K562 (cell line): ENCODE data around the gene MYL10.

ENCODE experiments used
- BMI1 ChIP-seq: fragments of 150-350 bp; IDR thresholded peaks from 2 replicates; pipeline ENCODE4 v1.6.1; 2014; ENCODE audit warnings: low read length
- NFYB ChIP-seq: IDR thresholded peaks from 2 replicates; pipeline ENCODE4 v1.6.1; 2011; ENCODE audit warnings: mild to moderate bottlenecking, moderate library complexity; ENCODE audit not compliant: insufficient read length; ENCODE audit errors: extremely low read depth
- POLR2AphosphoS5 ChIP-seq: IDR thresholded peaks from 2 replicates; pipeline ENCODE4 v1.6.1; 2011; ENCODE audit warnings: mild to moderate bottlenecking, low read depth, low read length, moderate library complexity; ENCODE audit not compliant: control insufficient read depth, insufficient read depth
- ZNF165 ChIP-seq: fragments of 250-450 bp; sonication (Bioruptor Pico); IDR thresholded peaks from 2 replicates; pipeline ENCODE4 v1.4.0; 2020; ENCODE audit warnings: borderline replicate concordance
- TF ChIP-seq, protein P1 (sequence below): sonication (generic); formaldehyde crosslinking; IDR thresholded peaks from 2 replicates; pipeline ENCODE4 v1.8.0; 2022; ENCODE audit warnings: missing genetic modification reagents, mild to moderate bottlenecking, borderline replicate concordance

DNA sequence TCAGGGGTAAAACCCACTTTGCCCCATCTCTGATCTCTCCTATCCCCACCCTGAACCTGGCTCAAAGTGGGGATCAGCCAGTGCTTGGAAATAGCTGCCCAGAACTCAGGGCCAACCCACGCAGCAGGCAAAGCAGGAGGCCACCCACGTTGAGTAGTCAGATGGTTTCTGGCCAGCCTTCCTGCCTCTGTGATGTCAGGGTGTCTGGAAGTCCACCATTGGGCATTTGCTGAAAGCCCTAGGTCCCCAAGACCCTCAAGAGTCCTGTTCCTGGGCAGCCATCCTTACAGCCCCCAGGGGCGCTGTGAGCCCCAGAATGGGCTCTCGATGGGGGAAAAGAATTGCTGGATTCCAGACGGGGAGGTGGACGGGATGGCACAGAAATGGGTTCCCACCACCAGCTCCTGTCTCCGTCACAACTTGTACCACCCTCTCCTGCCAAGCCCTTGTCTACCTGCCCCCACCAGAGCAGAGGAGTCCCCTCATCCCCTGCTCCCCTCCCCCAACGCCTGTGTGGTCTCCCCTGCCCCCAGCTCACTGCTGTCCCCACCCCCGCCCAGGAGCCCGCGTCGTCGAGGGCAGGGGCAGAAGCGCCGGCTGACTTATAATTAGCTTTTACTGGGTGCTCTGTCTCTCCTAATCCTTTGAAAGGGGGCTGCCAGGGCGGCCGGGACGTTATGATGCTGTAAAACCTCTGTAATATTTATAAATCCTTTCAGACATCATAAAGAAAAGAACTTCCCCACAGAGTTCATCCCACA, 3.9 kb downstream of the MYL10 start:
- TF ChIP-seq, protein P1, sequence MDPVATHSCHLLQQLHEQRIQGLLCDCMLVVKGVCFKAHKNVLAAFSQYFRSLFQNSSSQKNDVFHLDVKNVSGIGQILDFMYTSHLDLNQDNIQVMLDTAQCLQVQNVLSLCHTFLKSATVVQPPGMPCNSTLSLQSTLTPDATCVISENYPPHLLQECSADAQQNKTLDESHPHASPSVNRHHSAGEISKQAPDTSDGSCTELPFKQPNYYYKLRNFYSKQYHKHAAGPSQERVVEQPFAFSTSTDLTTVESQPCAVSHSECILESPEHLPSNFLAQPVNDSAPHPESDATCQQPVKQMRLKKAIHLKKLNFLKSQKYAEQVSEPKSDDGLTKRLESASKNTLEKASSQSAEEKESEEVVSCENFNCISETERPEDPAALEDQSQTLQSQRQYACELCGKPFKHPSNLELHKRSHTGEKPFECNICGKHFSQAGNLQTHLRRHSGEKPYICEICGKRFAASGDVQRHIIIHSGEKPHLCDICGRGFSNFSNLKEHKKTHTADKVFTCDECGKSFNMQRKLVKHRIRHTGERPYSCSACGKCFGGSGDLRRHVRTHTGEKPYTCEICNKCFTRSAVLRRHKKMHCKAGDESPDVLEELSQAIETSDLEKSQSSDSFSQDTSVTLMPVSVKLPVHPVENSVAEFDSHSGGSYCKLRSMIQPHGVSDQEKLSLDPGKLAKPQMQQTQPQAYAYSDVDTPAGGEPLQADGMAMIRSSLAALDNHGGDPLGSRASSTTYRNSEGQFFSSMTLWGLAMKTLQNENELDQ (CRISPR knock-in tag) = no peak
- no peak for TF ChIP-seq NFYB
- TF ChIP-seq BMI1 = no peak
- TF ChIP-seq POLR2AphosphoS5 = no peak
- no peak for TF ChIP-seq ZNF165
